ENCODE results near the gene KCTD15. TPM values are rescaled to one million over a fixed set of nuclear protein-coding genes. Genes with fewer than 3 reads are reported as not detected.
"Not testable (repeated sequence)": the region's sequence is repeated elsewhere in the genome, so short reads cannot be mapped to it uniquely, and the experiment has no call there.

Gene KCTD15
- polyA plus RNA-seq, 4 donors = 0.67 to 18.8 (median 8.4) TPM

DNA sequence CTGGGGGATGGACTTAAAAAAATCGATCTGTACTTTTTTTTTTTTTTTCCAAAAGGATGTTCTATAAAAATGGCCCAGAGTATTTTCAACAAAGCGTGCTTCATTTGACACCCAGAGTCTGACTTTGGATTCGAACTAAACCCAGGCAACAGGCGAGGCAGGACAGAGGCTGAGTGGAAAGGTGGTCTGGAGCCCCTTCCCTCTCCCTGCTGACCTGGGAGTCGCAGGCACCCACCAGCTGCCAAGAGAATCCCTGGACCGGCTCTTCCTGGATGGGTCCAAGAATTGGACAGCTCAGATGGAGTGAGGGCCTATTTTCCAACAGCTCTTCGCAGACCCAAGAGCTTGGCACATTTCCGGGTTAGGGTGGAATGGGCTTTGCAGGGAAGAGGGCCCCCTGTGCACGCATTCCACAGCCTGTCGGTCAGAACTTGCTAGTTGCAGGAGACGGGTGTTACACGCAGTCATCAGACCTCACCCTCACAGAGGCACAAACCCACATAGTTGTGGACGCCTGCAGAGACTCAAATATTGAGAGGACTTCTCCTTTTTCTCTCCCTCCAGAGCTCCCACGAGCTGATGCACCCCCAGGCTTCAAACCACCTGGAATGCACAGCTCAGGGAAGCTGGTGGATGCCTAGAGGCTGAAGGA lies 15.2 kb downstream of the KCTD15 start:
- H3K36me3 ChIP-seq (ENCODE audit: control insufficient read depth in 3 of 3, insufficient read depth in 2 of 3, low read depth in 1 of 3, low read length in 3 of 3) = peaks cover 0 to 74% (median 0%) of the 10 kb centered on the region in 3 donors
- FAIRE-seq (no peak), DNase-seq (no peak)
- no peaks in the 10 kb centered on the region for H3K27me3 ChIP-seq (ENCODE audit: control insufficient read depth in 3 of 3, insufficient read depth in 3 of 3, low read length in 3 of 3)
- H3K9me3 ChIP-seq (ENCODE audit: control insufficient read depth in 2 of 2, insufficient read depth in 1 of 2, low read depth in 1 of 2, low read length in 1 of 2) = no peaks in the 10 kb centered on the region
- no peak overlapping the region for H3K4me3 ChIP-seq (ENCODE audit: low read depth in 1 of 3, low read length in 3 of 3)
- no peaks in the 10 kb centered on the region for H3K4me1 ChIP-seq (ENCODE audit: control insufficient read depth in 3 of 3, insufficient read depth in 2 of 3, low read depth in 1 of 3, low read length in 2 of 3)
- 81 to 88% (median 86%) methylated on average over 14 of the region's 14 CpGs for WGBS, 3 donors
- H3K27ac ChIP-seq (ENCODE audit: low read depth in 1 of 3, low read length in 2 of 3) = no peak overlapping the region

DNA sequence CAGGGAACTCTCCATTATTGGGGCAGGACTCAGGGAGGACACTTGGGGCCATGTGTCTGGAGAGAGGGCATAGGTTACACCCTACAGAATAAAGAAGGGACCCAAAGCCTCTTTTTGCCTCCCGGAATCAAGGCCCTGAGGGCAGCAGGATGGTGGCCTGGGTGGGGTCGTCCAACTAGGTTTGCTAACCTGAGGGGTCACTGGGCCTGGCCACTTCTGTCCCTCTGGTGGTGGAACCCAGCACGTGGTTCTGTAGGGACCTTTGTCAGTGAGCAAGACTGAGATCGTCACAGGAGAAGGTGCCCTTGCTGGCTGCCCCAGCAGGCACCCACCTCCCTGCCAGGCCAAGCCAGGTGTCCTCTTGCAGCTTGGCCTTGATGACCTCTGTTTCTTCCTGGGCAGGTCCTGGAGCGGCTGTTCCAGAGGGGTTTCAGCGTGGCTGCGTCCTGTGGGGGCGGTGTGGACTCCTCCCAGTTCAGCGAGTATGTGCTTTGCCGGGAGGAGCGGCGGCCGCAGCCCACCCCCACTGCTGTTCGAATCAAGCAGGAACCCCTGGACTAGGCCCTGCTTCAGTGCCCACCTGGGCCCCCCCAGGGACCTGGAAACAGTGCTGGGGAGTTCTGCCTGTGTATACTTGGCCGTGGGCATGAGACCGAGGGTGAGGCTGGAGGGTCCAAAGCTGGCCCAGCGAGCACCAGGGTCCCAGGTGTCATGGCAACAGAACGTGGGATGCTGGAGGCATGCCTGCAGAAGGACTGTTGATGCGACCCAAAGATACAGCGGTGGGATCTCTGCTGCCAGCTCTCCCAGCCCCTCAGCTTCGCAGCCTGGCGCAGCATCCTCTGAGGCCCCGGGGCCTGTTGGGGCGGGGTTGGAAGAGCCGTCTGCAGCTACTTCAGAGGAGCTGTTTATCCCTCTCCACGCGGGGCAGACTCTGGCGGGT lies 16.0 kb downstream of the KCTD15 start:
- no peak overlapping the region for H3K4me3 ChIP-seq (ENCODE audit: low read depth in 1 of 3, low read length in 3 of 3)
- H3K4me1 ChIP-seq (ENCODE audit: control insufficient read depth in 3 of 3, insufficient read depth in 2 of 3, low read depth in 1 of 3, low read length in 2 of 3) = no peaks in the 10 kb centered on the region
- no peak overlapping the region for H3K27ac ChIP-seq (ENCODE audit: low read depth in 1 of 3, low read length in 2 of 3)
- no peak for FAIRE-seq
- DNase-seq = no peak
- peaks cover 0 to 67% (median 0%) of the 10 kb centered on the region in 3 donors for H3K36me3 ChIP-seq (ENCODE audit: control insufficient read depth in 3 of 3, insufficient read depth in 2 of 3, low read depth in 1 of 3, low read length in 3 of 3)
- H3K9me3 ChIP-seq (ENCODE audit: control insufficient read depth in 2 of 2, insufficient read depth in 1 of 2, low read depth in 1 of 2, low read length in 1 of 2) = no peaks in the 10 kb centered on the region
- H3K27me3 ChIP-seq (ENCODE audit: control insufficient read depth in 3 of 3, insufficient read depth in 3 of 3, low read length in 3 of 3) = no peaks in the 10 kb centered on the region
- 87 to 88% (median 87%) methylated on average over 27 to 28 of the region's 28 CpGs for WGBS, 3 donors

DNA sequence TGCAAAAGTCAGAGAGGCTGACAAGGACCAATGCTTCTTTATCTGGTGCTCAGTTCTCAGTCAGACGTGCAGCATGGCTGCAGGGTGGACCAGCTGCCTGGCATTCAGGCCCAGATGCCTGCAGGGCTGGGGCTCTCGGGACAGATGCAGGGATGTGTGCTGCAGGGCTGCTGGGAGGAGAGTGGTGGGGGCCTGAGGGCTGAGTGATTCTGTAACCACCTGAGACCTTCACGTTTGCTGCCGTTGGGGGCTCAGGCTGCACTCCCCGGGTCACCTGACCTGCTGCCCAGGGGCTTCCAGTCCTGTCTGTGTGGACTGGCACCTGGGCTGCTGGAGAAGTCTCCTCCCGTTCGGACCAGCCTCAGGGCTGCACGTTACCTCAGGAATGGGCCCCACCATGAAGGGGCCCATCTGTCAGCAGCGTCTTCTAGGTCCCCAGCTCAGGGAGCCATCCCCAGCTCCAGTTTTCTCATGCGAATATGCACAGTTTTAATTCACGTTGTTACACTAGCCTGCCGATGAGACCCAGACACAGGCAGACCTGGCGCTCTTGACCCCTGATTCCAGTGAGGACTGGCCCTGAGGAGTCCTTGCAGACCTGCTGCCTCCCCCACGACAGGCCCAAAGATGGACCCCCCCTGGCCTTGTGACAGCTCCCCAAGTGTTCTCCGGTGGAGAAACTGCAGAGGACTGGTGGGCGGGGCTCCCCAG lies 16.9 kb downstream of the KCTD15 start:
- 78 to 81% (median 78%) methylated on average over 15 to 16 of the region's 16 CpGs for WGBS, 3 donors

DNA sequence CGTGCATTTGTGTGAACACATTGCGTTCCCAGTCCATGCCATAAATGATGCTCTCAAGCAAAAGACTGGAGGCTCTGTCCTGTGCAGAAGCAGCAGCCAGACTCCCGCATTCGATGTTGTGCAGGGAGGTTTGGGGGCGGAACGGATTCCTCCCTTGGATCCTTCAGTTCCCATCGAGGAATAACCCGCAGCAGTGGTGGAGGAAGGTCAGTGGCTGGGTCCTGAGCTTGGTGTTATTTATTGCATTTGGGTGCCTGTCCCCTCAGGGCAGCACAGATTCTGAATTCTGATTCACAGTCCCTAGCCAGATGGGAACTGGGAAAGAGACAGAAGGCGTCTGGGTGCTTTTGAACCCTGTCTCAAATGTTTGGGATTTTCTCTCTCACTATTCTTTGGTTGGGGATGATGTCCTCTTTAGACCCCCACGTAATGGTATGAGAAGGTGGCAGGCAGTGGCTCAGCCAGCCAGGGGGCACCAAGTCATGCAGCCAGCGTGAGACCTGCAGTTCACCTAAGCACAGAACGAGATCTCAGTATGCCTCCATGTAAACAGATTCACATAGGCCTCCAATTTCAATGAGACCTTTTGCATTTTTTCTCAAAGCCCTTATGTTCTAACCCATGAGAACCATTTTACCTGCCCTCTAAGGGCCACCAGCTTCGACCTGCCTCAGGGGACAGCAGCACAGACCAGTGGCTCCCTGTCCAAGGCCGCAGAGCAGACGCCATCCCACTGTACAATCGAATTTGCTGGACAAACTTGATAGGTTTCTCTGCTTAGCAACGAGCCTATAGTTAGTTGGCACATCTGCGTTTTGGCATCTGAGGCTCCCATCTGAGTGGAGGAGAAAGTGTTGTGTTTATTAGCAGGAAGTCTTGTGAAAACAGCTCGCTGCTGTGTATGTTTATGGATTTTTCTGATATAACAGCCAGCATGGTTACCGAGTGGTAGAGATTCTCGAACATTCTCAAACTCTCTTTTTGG lies 17.8 kb downstream of the KCTD15 start:
- no peak for DNase-seq
- 77 to 85% (median 81%) methylated on average over 21 of the region's 21 CpGs for WGBS, 3 donors

More for the DNA sequence above, 16.9 kb downstream of the KCTD15 start:
- peaks cover 0 to 58% (median 0%) of the 10 kb centered on the region in 3 donors for H3K36me3 ChIP-seq (ENCODE audit: control insufficient read depth in 3 of 3, insufficient read depth in 2 of 3, low read depth in 1 of 3, low read length in 3 of 3)
- H3K9me3 ChIP-seq (ENCODE audit: control insufficient read depth in 2 of 2, insufficient read depth in 1 of 2, low read depth in 1 of 2, low read length in 1 of 2) = no peaks in the 10 kb centered on the region
- FAIRE-seq (no peak), DNase-seq (no peak)
- no peak overlapping the region for H3K27ac ChIP-seq (ENCODE audit: low read depth in 1 of 3, low read length in 2 of 3)
- H3K4me1 ChIP-seq (ENCODE audit: control insufficient read depth in 3 of 3, insufficient read depth in 2 of 3, low read depth in 1 of 3, low read length in 2 of 3) = no peaks in the 10 kb centered on the region
- no peaks in the 10 kb centered on the region for H3K27me3 ChIP-seq (ENCODE audit: control insufficient read depth in 3 of 3, insufficient read depth in 3 of 3, low read length in 3 of 3)
- H3K4me3 ChIP-seq (ENCODE audit: low read depth in 1 of 3, low read length in 3 of 3) = no peak overlapping the region

DNA sequence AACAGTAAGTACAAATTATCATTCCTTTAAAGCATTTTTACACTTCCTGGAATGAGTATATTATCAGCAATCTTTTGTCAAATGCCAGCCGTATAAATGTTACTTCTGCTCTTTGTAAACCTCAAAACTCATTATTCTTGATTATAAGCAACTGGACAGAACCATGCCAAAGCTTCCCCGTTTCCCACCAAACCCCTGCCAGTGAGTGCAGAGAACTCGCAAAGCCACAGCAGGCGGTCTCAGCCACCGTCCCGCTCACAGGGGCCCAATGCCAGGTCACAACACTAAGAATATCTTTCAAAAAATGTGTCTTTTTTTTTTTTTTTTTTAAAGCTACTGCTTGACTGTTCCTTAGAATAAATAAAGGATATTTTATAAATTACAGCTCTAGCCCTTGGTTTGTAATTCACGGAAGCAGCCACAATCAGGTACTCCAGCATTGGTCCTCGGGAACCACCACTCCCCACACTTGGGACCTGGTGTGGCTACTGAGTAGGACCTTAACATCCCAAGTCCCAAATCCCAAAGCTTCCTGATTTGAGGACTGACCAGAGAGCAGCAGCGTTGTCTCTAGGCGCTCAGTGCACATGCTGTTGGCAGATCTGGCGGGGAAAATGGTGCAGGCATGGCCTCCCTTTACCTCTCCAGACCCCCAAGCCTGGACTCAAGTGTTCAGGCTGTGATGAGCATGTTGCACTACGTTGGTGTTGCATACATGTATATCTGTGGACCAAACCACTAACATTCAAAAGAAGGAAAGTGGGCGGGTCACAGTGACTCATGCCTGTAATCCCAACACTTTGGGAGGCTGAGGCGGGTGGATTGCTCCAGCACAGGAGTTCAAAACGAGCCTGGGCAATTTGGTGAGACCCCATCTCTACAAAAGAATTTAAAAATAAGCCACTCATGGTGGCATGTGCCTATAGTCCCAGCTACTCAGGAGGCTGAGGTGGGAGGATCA lies 19.0 kb downstream of the KCTD15 start:
- H3K36me3 ChIP-seq (ENCODE audit: control insufficient read depth in 3 of 3, insufficient read depth in 2 of 3, low read depth in 1 of 3, low read length in 3 of 3) = peaks cover 0 to 39% (median 0%) of the 10 kb centered on the region in 3 donors
- no peaks in the 10 kb centered on the region for H3K27me3 ChIP-seq (ENCODE audit: control insufficient read depth in 3 of 3, insufficient read depth in 3 of 3, low read length in 3 of 3)
- no peak for DNase-seq
- H3K4me3 ChIP-seq (ENCODE audit: low read depth in 1 of 3, low read length in 3 of 3) = no peak overlapping the region
- no peak for FAIRE-seq
- 66 to 82% (median 75%) methylated on average over 15 of the region's 15 CpGs for WGBS, 3 donors
- peaks cover 0 to 11% (median 3%) of the 10 kb centered on the region in 3 donors for H3K4me1 ChIP-seq (ENCODE audit: control insufficient read depth in 3 of 3, insufficient read depth in 2 of 3, low read depth in 1 of 3, low read length in 2 of 3)
- H3K9me3 ChIP-seq (ENCODE audit: control insufficient read depth in 2 of 2, insufficient read depth in 1 of 2, low read depth in 1 of 2, low read length in 1 of 2) = no peaks in the 10 kb centered on the region
- no peak overlapping the region for H3K27ac ChIP-seq (ENCODE audit: low read depth in 1 of 3, low read length in 2 of 3)

More for the DNA sequence above, 17.8 kb downstream of the KCTD15 start:
- H3K36me3 ChIP-seq (ENCODE audit: control insufficient read depth in 3 of 3, insufficient read depth in 2 of 3, low read depth in 1 of 3, low read length in 3 of 3) = peaks cover 0 to 49% (median 0%) of the 10 kb centered on the region in 3 donors
- no peak for FAIRE-seq
- H3K4me1 ChIP-seq (ENCODE audit: control insufficient read depth in 3 of 3, insufficient read depth in 2 of 3, low read depth in 1 of 3, low read length in 2 of 3) = peaks cover 0 to 3% (median 0%) of the 10 kb centered on the region in 3 donors
- H3K9me3 ChIP-seq (ENCODE audit: control insufficient read depth in 2 of 2, insufficient read depth in 1 of 2, low read depth in 1 of 2, low read length in 1 of 2) = no peaks in the 10 kb centered on the region
- H3K4me3 ChIP-seq (ENCODE audit: low read depth in 1 of 3, low read length in 3 of 3) = no peak overlapping the region
- no peak overlapping the region for H3K27ac ChIP-seq (ENCODE audit: low read depth in 1 of 3, low read length in 2 of 3)
- H3K27me3 ChIP-seq (ENCODE audit: control insufficient read depth in 3 of 3, insufficient read depth in 3 of 3, low read length in 3 of 3) = no peaks in the 10 kb centered on the region

DNA sequence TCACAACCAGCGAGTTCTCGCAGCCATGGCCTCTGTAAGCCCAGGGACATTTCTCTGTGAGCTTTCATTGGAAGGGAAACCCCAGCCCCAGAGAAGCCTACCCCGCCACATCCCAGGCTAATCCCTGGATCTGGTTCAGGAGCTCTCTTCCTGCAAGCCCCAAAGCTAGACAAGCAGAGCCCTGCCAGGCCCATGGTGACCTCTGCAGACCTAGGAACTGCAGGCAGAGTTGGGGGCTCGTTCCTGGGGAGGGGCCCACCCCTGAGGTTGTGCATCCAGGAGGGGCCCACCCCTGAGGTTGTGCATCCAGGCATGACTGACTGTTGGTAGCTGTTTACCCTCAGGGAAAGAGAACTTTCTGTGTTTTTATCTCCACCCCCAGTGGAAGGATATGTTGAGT lies 21.7 kb downstream of the KCTD15 start:
- Histone ChIP-seq H3K27ac (ENCODE audit: low read depth in 1 of 3, low read length in 2 of 3) (no peak overlapping the region), H3K4me3 (ENCODE audit: low read depth in 1 of 3, low read length in 3 of 3) (no peak overlapping the region), H3K36me3 (ENCODE audit: control insufficient read depth in 3 of 3, insufficient read depth in 2 of 3, low read depth in 1 of 3, low read length in 3 of 3) (peaks cover 0 to 12% (median 0%) of the 10 kb centered on the region in 3 donors), H3K9me3 (ENCODE audit: control insufficient read depth in 2 of 2, insufficient read depth in 1 of 2, low read depth in 1 of 2, low read length in 1 of 2) (no peaks in the 10 kb centered on the region), H3K27me3 (ENCODE audit: control insufficient read depth in 3 of 3, insufficient read depth in 3 of 3, low read length in 3 of 3) (peaks cover 0 to 5% (median 0%) of the 10 kb centered on the region in 3 donors), H3K4me1 (ENCODE audit: control insufficient read depth in 3 of 3, insufficient read depth in 2 of 3, low read depth in 1 of 3, low read length in 2 of 3) (peaks cover 0 to 11% (median 3%) of the 10 kb centered on the region in 3 donors)
- 86 to 91% (median 90%) methylated on average over 4 of the region's 4 CpGs for WGBS, 3 donors
- FAIRE-seq = no peak
- DNase-seq = no peak

DNA sequence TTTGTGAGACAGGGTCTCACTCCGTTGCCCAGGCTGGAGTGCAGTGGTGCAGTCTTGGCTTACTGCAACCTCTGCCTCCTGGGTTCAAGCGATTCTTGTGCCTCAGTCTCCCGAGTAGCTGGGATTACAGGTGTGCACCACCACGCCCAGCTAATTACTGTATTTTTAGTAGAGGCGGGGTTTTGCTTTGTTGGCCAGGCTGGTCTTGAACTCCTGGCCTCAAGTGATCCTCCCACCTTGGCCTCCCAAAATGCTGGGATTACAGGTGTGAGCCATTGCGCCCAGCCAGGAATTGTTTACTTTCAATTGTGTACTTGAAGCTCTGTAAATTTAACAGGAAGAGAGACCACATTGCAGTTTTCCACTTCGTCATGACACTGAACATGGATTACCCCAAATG lies 22.4 kb downstream of the KCTD15 start:
- not testable (repeated sequence) for H3K4me3 ChIP-seq (ENCODE audit: low read depth in 1 of 3, low read length in 3 of 3); H3K36me3 ChIP-seq (ENCODE audit: control insufficient read depth in 3 of 3, insufficient read depth in 2 of 3, low read depth in 1 of 3, low read length in 3 of 3); H3K27ac ChIP-seq (ENCODE audit: low read depth in 1 of 3, low read length in 2 of 3); H3K27me3 ChIP-seq (ENCODE audit: control insufficient read depth in 3 of 3, insufficient read depth in 3 of 3, low read length in 3 of 3); FAIRE-seq; DNase-seq; H3K9me3 ChIP-seq (ENCODE audit: control insufficient read depth in 2 of 2, insufficient read depth in 1 of 2, low read depth in 1 of 2, low read length in 1 of 2)
- 78 to 84% (median 84%) methylated on average over 7 of the region's 7 CpGs for WGBS, 3 donors
- H3K4me1 ChIP-seq (ENCODE audit: control insufficient read depth in 3 of 3, insufficient read depth in 2 of 3, low read depth in 1 of 3, low read length in 2 of 3) = peaks cover 0 to 11% (median 3%) of the 10 kb centered on the region in 3 donors
